Smooth muscle cell (in vitro differentiated cells): Measurements from ENCODE around the gene CACFD1. TPM values are rescaled to one million over a fixed set of nuclear protein-coding genes. Genes with fewer than 3 reads are reported as not detected.

Experiments used
- DNase-seq: peaks from one replicate; lab custom pipeline; 2025; ENCODE audit not compliant: unreplicated experiment; lab: John Stamatoyannopoulos, UW
- H2AFZ ChIP-seq: fragments of 200-600 bp; sonication (generic); 2 replicates; pipeline ENCODE4 v1.6.0; 2016; ENCODE audit warnings: antibody characterized with exemption, low read depth, mild to moderate bottlenecking
- H3F3A ChIP-seq: fragments of 200-600 bp; sonication (generic); 2 replicates; pipeline ENCODE4 v1.6.0; 2017; ENCODE audit warnings: antibody characterized with exemption, low read depth
- H3K27ac ChIP-seq: fragments of 200-600 bp; sonication (generic); 2 replicates; pipeline ENCODE4 v1.5.1; 2016; ENCODE audit warnings: low read depth, mild to moderate bottlenecking
- H3K27me3 ChIP-seq: fragments of 200-600 bp; sonication (generic); 2 replicates; pipeline ENCODE4 v1.6.1; 2016; ENCODE audit warnings: low read depth, mild to moderate bottlenecking
- H3K36me3 ChIP-seq: fragments of 200-600 bp; sonication (generic); 2 replicates; pipeline ENCODE4 v1.5.1; 2016; ENCODE audit warnings: low read depth
- H3K4me1 ChIP-seq: fragments of 200-600 bp; sonication (generic); 2 replicates; pipeline ENCODE4 v1.5.1; 2016; ENCODE audit warnings: low read depth
- H3K4me2 ChIP-seq: fragments of 200-600 bp; sonication (generic); 2 replicates; pipeline ENCODE4 v1.6.0; 2016; ENCODE audit warnings: mild to moderate bottlenecking
- H3K4me3 ChIP-seq: fragments of 200-600 bp; sonication (generic); 2 replicates; pipeline ENCODE4 v1.5.1; 2016; ENCODE audit warnings: mild to moderate bottlenecking
- H3K79me2 ChIP-seq: fragments of 200-600 bp; sonication (generic); 2 replicates; pipeline ENCODE4 v1.6.0; 2016; ENCODE audit warnings: low read depth, mild to moderate bottlenecking
- H3K9ac ChIP-seq: fragments of 200-600 bp; sonication (generic); 2 replicates; pipeline ENCODE4 v1.6.0; 2016; ENCODE audit warnings: low read depth
- H3K9me3 ChIP-seq: fragments of 200-600 bp; sonication (generic); replicated peaks from 2 replicates; pipeline ENCODE4 v1.5.1; 2016; ENCODE audit warnings: low read depth
- H4K20me1 ChIP-seq: fragments of 200-600 bp; sonication (generic); 2 replicates; pipeline ENCODE4 v1.6.0; 2016; ENCODE audit warnings: low read depth
- WGBS: methylation state at CpG from one replicate; pipeline ENCODE4 v1.1.7; 2016; ENCODE audit warnings: low lambda C conversion rate; 5-methylcytosine and 5-hydroxymethylcytosine counted together
- polyA plus RNA-seq: library from polyadenylated mRNA; unstranded; fragments of >200 nt; fragmentation: Nextera tagmentation; extraction: Ambion mirVana; gene quantifications from 2 replicates; pipeline ENCODE4 v1.2.1, GENCODE V29; 2016
- total RNA-seq: library from RNA; depleted of rRNA; stranded (reverse); fragments of >200 nt; gene quantifications from 2 replicates; pipeline ENCODE4 v1.2.3, GENCODE V29; 2014
- TF ChIP-seq, protein P1 (sequence below): fragments of 200-600 bp; sonication (generic); IDR thresholded peaks from 2 replicates; pipeline ENCODE4 v1.5.1; 2017; ENCODE audit warnings: borderline replicate concordance, mild to moderate bottlenecking, antibody characterized with exemption; ENCODE audit not compliant: insufficient read depth, poor library complexity, severe bottlenecking

Gene CACFD1
- total and polyA plus RNA-seq, 2 experiments from 2014 or later: 5.8 to 27.1 TPM

DNA sequence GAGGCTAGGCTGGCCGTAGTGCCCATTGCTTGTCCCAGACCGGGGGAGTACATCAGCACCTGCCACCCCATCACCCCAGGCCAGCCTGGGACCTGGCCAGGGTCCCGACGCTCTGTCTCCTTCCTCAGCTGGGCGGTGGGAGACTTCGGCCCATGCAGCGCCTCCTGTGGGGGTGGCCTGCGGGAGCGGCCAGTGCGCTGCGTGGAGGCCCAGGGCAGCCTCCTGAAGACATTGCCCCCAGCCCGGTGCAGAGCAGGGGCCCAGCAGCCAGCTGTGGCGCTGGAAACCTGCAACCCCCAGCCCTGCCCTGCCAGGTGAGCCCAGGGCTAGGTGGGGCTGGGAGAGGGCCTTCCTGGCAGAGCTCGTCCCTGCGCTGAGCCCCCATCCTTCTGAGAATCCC is 16.5 kb upstream of the CACFD1 start:
- no peaks in the 10 kb centered on the region for H3K36me3 ChIP-seq
- TF ChIP-seq, protein P1, sequence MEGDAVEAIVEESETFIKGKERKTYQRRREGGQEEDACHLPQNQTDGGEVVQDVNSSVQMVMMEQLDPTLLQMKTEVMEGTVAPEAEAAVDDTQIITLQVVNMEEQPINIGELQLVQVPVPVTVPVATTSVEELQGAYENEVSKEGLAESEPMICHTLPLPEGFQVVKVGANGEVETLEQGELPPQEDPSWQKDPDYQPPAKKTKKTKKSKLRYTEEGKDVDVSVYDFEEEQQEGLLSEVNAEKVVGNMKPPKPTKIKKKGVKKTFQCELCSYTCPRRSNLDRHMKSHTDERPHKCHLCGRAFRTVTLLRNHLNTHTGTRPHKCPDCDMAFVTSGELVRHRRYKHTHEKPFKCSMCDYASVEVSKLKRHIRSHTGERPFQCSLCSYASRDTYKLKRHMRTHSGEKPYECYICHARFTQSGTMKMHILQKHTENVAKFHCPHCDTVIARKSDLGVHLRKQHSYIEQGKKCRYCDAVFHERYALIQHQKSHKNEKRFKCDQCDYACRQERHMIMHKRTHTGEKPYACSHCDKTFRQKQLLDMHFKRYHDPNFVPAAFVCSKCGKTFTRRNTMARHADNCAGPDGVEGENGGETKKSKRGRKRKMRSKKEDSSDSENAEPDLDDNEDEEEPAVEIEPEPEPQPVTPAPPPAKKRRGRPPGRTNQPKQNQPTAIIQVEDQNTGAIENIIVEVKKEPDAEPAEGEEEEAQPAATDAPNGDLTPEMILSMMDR: no peak
- WGBS: 88% methylated on average over 10 of the region's 15 CpGs

DNA sequence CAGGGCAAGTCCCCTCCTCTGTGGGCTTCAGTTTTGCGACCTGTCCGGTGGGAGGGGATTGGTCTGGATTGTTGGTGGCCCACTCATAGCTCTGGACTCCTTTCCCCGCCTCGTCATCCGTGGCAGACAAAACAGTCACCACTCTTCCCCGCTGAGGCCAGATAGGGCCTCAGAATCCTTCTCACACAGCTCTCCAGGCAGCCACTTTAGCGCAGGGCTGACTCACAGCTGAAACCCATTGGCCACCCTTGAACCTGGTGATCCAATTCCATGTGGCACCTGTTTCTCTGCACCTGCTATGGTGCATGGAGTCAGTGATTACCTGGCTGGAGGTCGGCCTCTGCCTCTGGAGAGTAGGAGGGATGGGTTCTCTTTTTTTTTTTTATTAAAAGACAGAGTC is 15.8 kb upstream of the CACFD1 start:
- no peak overlapping the region for H3K4me3 ChIP-seq
- no peaks in the 10 kb centered on the region for H3F3A ChIP-seq
- H3K9me3 ChIP-seq: no peaks in the 10 kb centered on the region
- 67% methylated on average over 8 of the region's 8 CpGs for WGBS
- no peak overlapping the region for H3K9ac ChIP-seq
- no peaks in the 10 kb centered on the region for H3K4me1 ChIP-seq
- no peaks in the 10 kb centered on the region for H3K27me3 ChIP-seq
- H4K20me1 ChIP-seq: no peaks in the 10 kb centered on the region
- H3K4me2 ChIP-seq: no peak overlapping the region
- H3K27ac ChIP-seq: no peak overlapping the region
- no peak for DNase-seq
- TF ChIP-seq, protein P1: no peak
- H3K79me2 ChIP-seq: no peaks in the 10 kb centered on the region
- H3K36me3 ChIP-seq: no peaks in the 10 kb centered on the region
- no peak overlapping the region for H2AFZ ChIP-seq

More for the DNA sequence above, 16.5 kb upstream of the CACFD1 start:
- H4K20me1 ChIP-seq: no peaks in the 10 kb centered on the region
- H3K79me2 ChIP-seq: no peaks in the 10 kb centered on the region
- no peaks in the 10 kb centered on the region for H3K27me3 ChIP-seq
- H2AFZ ChIP-seq: no peak overlapping the region
- H3K4me2 ChIP-seq: no peak overlapping the region
- H3K4me1 ChIP-seq: no peaks in the 10 kb centered on the region
- DNase-seq: no peak
- no peak overlapping the region for H3K27ac ChIP-seq
- no peak overlapping the region for H3K9ac ChIP-seq
- H3K9me3 ChIP-seq: no peaks in the 10 kb centered on the region
- no peak overlapping the region for H3K4me3 ChIP-seq
- no peaks in the 10 kb centered on the region for H3F3A ChIP-seq

DNA sequence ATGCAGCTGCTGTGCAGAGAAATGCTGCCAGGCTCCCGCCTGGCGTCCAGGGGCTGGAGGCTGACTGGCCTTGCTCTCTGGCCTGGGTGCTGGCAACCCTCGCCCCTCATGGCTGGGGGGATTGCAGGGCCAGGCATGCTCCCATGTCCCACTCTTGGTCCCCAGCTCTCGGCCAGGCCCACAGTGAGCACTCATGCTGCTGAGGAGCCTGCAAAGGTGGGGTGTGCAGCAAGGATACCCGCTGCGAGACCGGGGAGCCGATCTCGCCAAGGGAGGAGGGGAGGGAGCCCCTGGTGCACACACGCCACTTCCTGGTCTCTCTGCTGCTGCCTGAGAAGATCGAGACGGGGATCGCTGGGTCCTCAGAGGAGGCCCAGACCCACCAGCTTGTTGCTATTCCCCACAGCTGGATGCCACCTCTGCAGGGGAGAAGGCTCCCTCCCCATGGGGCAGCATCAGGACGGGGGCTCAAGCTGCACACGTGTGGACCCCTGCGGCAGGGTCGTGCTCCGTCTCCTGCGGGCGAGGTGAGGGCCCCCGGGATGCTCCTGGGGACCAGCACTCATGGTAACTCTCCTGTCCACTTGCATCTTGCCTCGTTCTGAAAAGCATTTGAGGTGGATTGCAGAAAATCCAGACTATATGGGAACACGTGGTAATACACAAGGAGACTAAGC is 14.3 kb upstream of the CACFD1 start:
- Histone ChIP-seq H3F3A (no peaks in the 10 kb centered on the region), H3K9ac (no peak overlapping the region), H3K27me3 (no peaks in the 10 kb centered on the region), H4K20me1 (no peaks in the 10 kb centered on the region), H3K79me2 (no peaks in the 10 kb centered on the region), H3K4me2 (no peak overlapping the region), H3K9me3 (no peaks in the 10 kb centered on the region), H3K4me3 (no peak overlapping the region), H3K4me1 (no peaks in the 10 kb centered on the region), H3K27ac (no peak overlapping the region), H2AFZ (no peak overlapping the region), H3K36me3 (no peaks in the 10 kb centered on the region)
- 91% methylated on average over 23 of the region's 23 CpGs for WGBS
- DNase-seq: no peak
- TF ChIP-seq, protein P1: no peak

DNA sequence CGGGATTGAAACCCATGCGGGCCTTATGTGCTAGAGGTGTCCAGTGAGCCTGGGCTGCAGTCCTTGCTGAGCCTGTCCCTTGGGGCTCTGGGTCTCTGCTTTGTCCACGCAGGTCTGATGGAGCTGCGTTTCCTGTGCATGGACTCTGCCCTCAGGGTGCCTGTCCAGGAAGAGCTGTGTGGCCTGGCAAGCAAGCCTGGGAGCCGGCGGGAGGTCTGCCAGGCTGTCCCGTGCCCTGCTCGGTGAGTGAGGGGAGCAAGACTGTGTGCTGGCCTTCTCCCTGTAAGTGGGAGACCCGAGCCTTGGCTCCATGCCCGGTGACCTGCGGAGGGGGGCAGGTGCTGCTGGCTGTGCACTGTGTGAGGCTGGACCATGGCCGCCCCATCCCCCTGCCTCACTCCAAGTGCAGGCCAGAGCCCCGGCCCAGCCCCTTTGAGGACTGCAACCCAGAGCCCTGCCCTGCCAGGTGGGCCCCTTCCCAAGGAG is 11.2 kb upstream of the CACFD1 start:
- Histone ChIP-seq H3K9ac (no peak overlapping the region), H2AFZ (no peak overlapping the region), H3K27me3 (no peaks in the 10 kb centered on the region), H3K4me3 (no peak overlapping the region), H3K4me1 (no peaks in the 10 kb centered on the region), H3K36me3 (no peaks in the 10 kb centered on the region), H3K4me2 (no peak overlapping the region), H4K20me1 (no peaks in the 10 kb centered on the region), H3K27ac (no peak overlapping the region), H3K9me3 (no peaks in the 10 kb centered on the region), H3K79me2 (no peaks in the 10 kb centered on the region), H3F3A (no peaks in the 10 kb centered on the region)
- no peak for DNase-seq
- WGBS: 97% methylated on average over 13 of the region's 13 CpGs
- TF ChIP-seq, protein P1: no peak
